Measurements from ENCODE around the gene CMTR1. TPM values are rescaled to one million over a fixed set of nuclear protein-coding genes. Genes with fewer than 3 reads are reported as not detected.

Gene CMTR1
- total RNA-seq, 1 donor from 2014 or later = 28.1 TPM

- H3K9me3 Mint-ChIP-seq (ENCODE audit: low read depth) = peaks cover 2% of the 10 kb centered on the region
- no peaks in the 10 kb centered on the region for H3K27me3 Mint-ChIP-seq (ENCODE audit: low read depth)
- no peak overlapping the region for H3K27ac Mint-ChIP-seq (ENCODE audit: unreplicated experiment)
- TF ChIP-seq CTCF (IDR thresholded peaks at IDR 0.05) = no peak
- DNase-seq (ENCODE audit: low spot score) = no peak
- H3K36me3 Mint-ChIP-seq (ENCODE audit: low read depth) = peaks cover 35% of the 10 kb centered on the region
- no peak overlapping the region for H3K4me3 Mint-ChIP-seq (ENCODE audit: unreplicated experiment)
- no peaks in the 10 kb centered on the region for H3K4me1 Mint-ChIP-seq (ENCODE audit: low read depth)
Measured at GRCh38 chr6:37460805-37461204, 27.8 kb downstream of the CMTR1 start.

- Mint-ChIP-seq H3K36me3 (ENCODE audit: low read depth) (peaks cover 37% of the 10 kb centered on the region), H3K4me1 (ENCODE audit: low read depth) (no peaks in the 10 kb centered on the region), H3K4me3 (ENCODE audit: unreplicated experiment) (no peak overlapping the region), H3K27ac (ENCODE audit: unreplicated experiment) (no peak overlapping the region), H3K27me3 (ENCODE audit: low read depth) (no peaks in the 10 kb centered on the region), H3K9me3 (ENCODE audit: low read depth) (peaks cover 9% of the 10 kb centered on the region)
- no peak for DNase-seq (ENCODE audit: low spot score)
- TF ChIP-seq CTCF (IDR thresholded peaks at IDR 0.05) = no peak
Measured at GRCh38 chr6:37463110-37463509, 30.1 kb downstream of the CMTR1 start.

- Mint-ChIP-seq H3K9me3 (ENCODE audit: low read depth) (peaks cover 9% of the 10 kb centered on the region), H3K4me1 (ENCODE audit: low read depth) (no peaks in the 10 kb centered on the region), H3K27ac (ENCODE audit: unreplicated experiment) (no peak overlapping the region), H3K27me3 (ENCODE audit: low read depth) (no peaks in the 10 kb centered on the region), H3K4me3 (ENCODE audit: unreplicated experiment) (no peak overlapping the region), H3K36me3 (ENCODE audit: low read depth) (peaks cover 31% of the 10 kb centered on the region)
- no peak for TF ChIP-seq CTCF (IDR thresholded peaks at IDR 0.05)
- no peak for DNase-seq (ENCODE audit: low spot score)
Measured at GRCh38 chr6:37467718-37468117, 34.7 kb downstream of the CMTR1 start.

GRCh38 chr6:37473364-37474095 lies 40.5 kb downstream of the CMTR1 start:
- Mint-ChIP-seq H3K4me1 (ENCODE audit: low read depth) (peaks cover 15% of the 10 kb centered on the region), H3K4me3 (ENCODE audit: unreplicated experiment) (no peak overlapping the region), H3K27ac (ENCODE audit: unreplicated experiment) (peak overlapping the region; percentile 23), H3K27me3 (ENCODE audit: low read depth) (no peaks in the 10 kb centered on the region), H3K9me3 (ENCODE audit: low read depth) (no peaks in the 10 kb centered on the region), H3K36me3 (ENCODE audit: low read depth) (peaks cover 36% of the 10 kb centered on the region)
- TF ChIP-seq CTCF (IDR thresholded peaks at IDR 0.05) = no peak
- no peak for DNase-seq (ENCODE audit: low spot score)

GRCh38 chr6:37474316-37474715 lies 41.3 kb downstream of the CMTR1 start:
- TF ChIP-seq CTCF (IDR thresholded peaks at IDR 0.05) = no peak
- H3K36me3 Mint-ChIP-seq (ENCODE audit: low read depth) = peaks cover 40% of the 10 kb centered on the region
- H3K27me3 Mint-ChIP-seq (ENCODE audit: low read depth) = no peaks in the 10 kb centered on the region
- DNase-seq (ENCODE audit: low spot score) = no peak
- no peak overlapping the region for H3K27ac Mint-ChIP-seq (ENCODE audit: unreplicated experiment)
- no peaks in the 10 kb centered on the region for H3K9me3 Mint-ChIP-seq (ENCODE audit: low read depth)
- H3K4me3 Mint-ChIP-seq (ENCODE audit: unreplicated experiment) = no peak overlapping the region
- peaks cover 15% of the 10 kb centered on the region for H3K4me1 Mint-ChIP-seq (ENCODE audit: low read depth)

All from chondrocyte (in vitro differentiated cells).